IMR-90 (cell line): ENCODE data around the gene ITGB1. TPM values are rescaled to one million over a fixed set of nuclear protein-coding genes. Genes with fewer than 3 reads are reported as not detected.

Experiments used
- ATAC-seq: fragments of 200-7000 bp; cut with Tn5 transposase; 2 replicates; pipeline ENCODE4 v1.9.1; 2020; ENCODE audit warnings: low read depth, mild to moderate bottlenecking, moderate library complexity
- BruUV-seq: library from RNA; stranded (reverse); fragments of 400-500 nt; replicated peaks from 2 replicates; lab custom pipeline; 2021; lab: Mats Ljungman, UMichigan
- CTCF ChIA-PET: fragments of 300-600 bp; formaldehyde crosslinking; extraction: SDS; loops from one replicate; lab custom pipeline; 2021; ENCODE audit warnings: antibody characterized with exemption; lab: Yijun Ruan, JAX
- POLR2A ChIA-PET: fragments of 300-600 bp; sonication (Branson Sonifier 250); formaldehyde crosslinking; loops from one replicate; lab custom pipeline; 2022; ENCODE audit warnings: antibody characterized with exemption; ENCODE audit not compliant: unreplicated experiment; lab: Charles Lee
- DNase-seq: peaks from one replicate; pipeline ENCODE4 v3.0.0; 2013
- H2AFZ ChIP-seq: replicated peaks from 2 replicates; pipeline ENCODE3; 2013; ENCODE audit warnings: low read length, mild to moderate bottlenecking; ENCODE audit not compliant: poor library complexity
- H2AK5ac ChIP-seq: 2 replicates; pipeline ENCODE4 v1.6.1; 2013; ENCODE audit warnings: low read depth, low read length, inconsistent platforms
- H2AK9ac ChIP-seq: replicated peaks from 2 replicates; pipeline ENCODE3; 2013; ENCODE audit warnings: mild to moderate bottlenecking, low read depth, low read length, moderate library complexity; ENCODE audit not compliant: poor library complexity
- H2BK120ac ChIP-seq: 2 replicates; pipeline ENCODE4 v1.6.1; 2013; ENCODE audit warnings: low read depth, low read length, inconsistent platforms
- H2BK15ac ChIP-seq: 3 replicates; pipeline ENCODE4 v1.6.1; 2013; ENCODE audit warnings: low read depth, low read length, inconsistent platforms
- H2BK20ac ChIP-seq: 2 replicates; pipeline ENCODE4 v1.6.1; 2013; ENCODE audit warnings: low read depth, mild to moderate bottlenecking, inconsistent platforms, low read length, moderate library complexity
- H2BK5ac ChIP-seq: 2 replicates; pipeline ENCODE4 v1.6.1; 2013; ENCODE audit warnings: mild to moderate bottlenecking, low read depth, low read length, inconsistent platforms; ENCODE audit not compliant: poor library complexity, severe bottlenecking
- H3K14ac ChIP-seq: replicated peaks from 2 replicates; pipeline ENCODE4 v1.6.1; 2013; ENCODE audit warnings: low read depth, low read length, inconsistent platforms
- H3K18ac ChIP-seq: 2 replicates; pipeline ENCODE4 v1.6.1; 2013; ENCODE audit warnings: low read depth, low read length, control low read depth
- H3K23ac ChIP-seq: 2 replicates; pipeline ENCODE4 v1.6.1; 2013; ENCODE audit warnings: low read depth, low read length, inconsistent platforms
- H3K27ac ChIP-seq: 2 replicates; pipeline ENCODE4 v1.5.1; 2013; ENCODE audit warnings: mild to moderate bottlenecking, control low read depth, low read length; ENCODE audit not compliant: insufficient read depth
- H3K27me3 ChIP-seq: 2 replicates; pipeline ENCODE4 v1.6.1; 2013; ENCODE audit warnings: low read length; ENCODE audit not compliant: control insufficient read depth, insufficient read depth
- H3K36me3 ChIP-seq: 2 replicates; pipeline ENCODE4 v1.6.1; 2013; ENCODE audit warnings: low read length, mixed read lengths; ENCODE audit not compliant: control insufficient read depth, insufficient read depth
- H3K4ac ChIP-seq: 2 replicates; pipeline ENCODE4 v1.6.1; 2013; ENCODE audit warnings: low read depth, low read length, inconsistent platforms
- H3K4me1 ChIP-seq: 2 replicates; pipeline ENCODE4 v1.6.1; 2013; ENCODE audit warnings: low read length, mixed read lengths; ENCODE audit not compliant: control insufficient read depth, insufficient read depth
- H3K4me2 ChIP-seq: 2 replicates; pipeline ENCODE4 v1.6.1; 2013; ENCODE audit warnings: low read depth, mild to moderate bottlenecking, control low read depth, low read length, moderate library complexity
- H3K4me3 ChIP-seq: 2 replicates; pipeline ENCODE4 v1.5.1; 2013; ENCODE audit warnings: low read depth, mild to moderate bottlenecking, control low read depth, low read length, moderate library complexity; ENCODE audit not compliant: insufficient read depth
- H3K56ac ChIP-seq: 2 replicates; pipeline ENCODE4 v1.6.1; 2013; ENCODE audit warnings: low read length, inconsistent platforms; ENCODE audit not compliant: insufficient read depth; ENCODE audit errors: extremely low read depth
- H3K79me1 ChIP-seq, 2 experiments: 2 replicates each; pipeline ENCODE4 v1.6.1; 2013; ENCODE audit warnings: low read length in 2 of 2, inconsistent platforms in 1 of 2, low read depth in 1 of 2
- H3K9ac ChIP-seq: 2 replicates; pipeline ENCODE4 v1.6.1; 2013; ENCODE audit warnings: low read depth, low read length, control low read depth
- H3K9me1 ChIP-seq: 2 replicates; pipeline ENCODE4 v1.6.1; 2013; ENCODE audit warnings: low read length, inconsistent platforms; ENCODE audit not compliant: insufficient read depth
- H3K9me3 ChIP-seq: 2 replicates; pipeline ENCODE4 v1.6.1; 2013; ENCODE audit warnings: low read length; ENCODE audit not compliant: control insufficient read depth, insufficient read depth
- H4K20me1 ChIP-seq: 2 replicates; pipeline ENCODE4 v1.6.1; 2013; ENCODE audit warnings: low read length, inconsistent platforms; ENCODE audit not compliant: insufficient read depth
- H4K5ac ChIP-seq: 2 replicates; pipeline ENCODE4 v1.6.1; 2013; ENCODE audit warnings: mild to moderate bottlenecking, low read depth, low read length, control low read depth
- H4K8ac ChIP-seq, 2 experiments: 2 replicates each; pipeline ENCODE4 v1.6.1; 2013; ENCODE audit warnings: low read depth in 2 of 2, low read length in 2 of 2, control low read depth in 1 of 2, inconsistent platforms in 1 of 2
- H4K91ac ChIP-seq: 2 replicates; pipeline ENCODE4 v1.6.1; 2013; ENCODE audit warnings: low read depth, low read length, inconsistent platforms; ENCODE audit not compliant: insufficient read depth
- BHLHE40 ChIP-seq: fragments of 150-350 bp; IDR thresholded peaks from 2 replicates; pipeline ENCODE4 v1.6.1; 2016; ENCODE audit warnings: mild to moderate bottlenecking, low read depth, low read length
- CEBPB ChIP-seq: IDR thresholded peaks from 2 replicates; pipeline ENCODE4 v1.6.1; 2012; ENCODE audit warnings: low read depth, low read length, improper control_type of control experiment
- CHD1 ChIP-seq: IDR thresholded peaks from 2 replicates; pipeline ENCODE4 v1.6.1; 2012; ENCODE audit warnings: low read depth, low read length, improper control_type of control experiment
- FOS ChIP-seq: fragments of 150-350 bp; IDR thresholded peaks from 2 replicates; pipeline ENCODE4 v1.6.1; 2016; ENCODE audit warnings: low read depth, low read length
- MAFK ChIP-seq: IDR thresholded peaks from 2 replicates; pipeline ENCODE4 v1.6.1; 2012; ENCODE audit warnings: low read depth, low read length, improper control_type of control experiment
- MAZ ChIP-seq: IDR thresholded peaks from 2 replicates; pipeline ENCODE4 v1.6.1; 2012; ENCODE audit warnings: low read depth, mild to moderate bottlenecking, low read length, improper control_type of control experiment, moderate library complexity, borderline replicate concordance
- MXI1 ChIP-seq: IDR thresholded peaks from 2 replicates; pipeline ENCODE4 v1.6.1; 2012; ENCODE audit warnings: low read depth, mild to moderate bottlenecking, low read length, moderate library complexity, borderline replicate concordance
- NFE2L2 ChIP-seq: fragments of 150-350 bp; IDR thresholded peaks from 2 replicates; pipeline ENCODE4 v1.6.1; 2016; ENCODE audit warnings: low read depth, mild to moderate bottlenecking, low read length
- POLR2A ChIP-seq: IDR thresholded peaks from 2 replicates; pipeline ENCODE4 v1.6.1; 2012; ENCODE audit warnings: mild to moderate bottlenecking, low read depth, low read length
- RAD21 ChIP-seq: IDR thresholded peaks from 2 replicates; pipeline ENCODE4 v1.6.1; 2012; ENCODE audit warnings: low read length, improper control_type of control experiment
- RCOR1 ChIP-seq: IDR thresholded peaks from 2 replicates; pipeline ENCODE4 v1.6.1; 2012; ENCODE audit warnings: mild to moderate bottlenecking, low read length, improper control_type of control experiment; ENCODE audit not compliant: insufficient replicate concordance
- RFX5 ChIP-seq: IDR thresholded peaks from 2 replicates; pipeline ENCODE4 v1.8.0; 2012; ENCODE audit warnings: low read depth, mild to moderate bottlenecking, low read length, moderate library complexity
- SMC3 ChIP-seq: fragments of 150-350 bp; IDR thresholded peaks from 2 replicates; pipeline ENCODE4 v1.6.1; 2016; ENCODE audit warnings: low read depth, mild to moderate bottlenecking, antibody characterized with exemption, low read length, moderate library complexity
- WGBS, 2 experiments: methylation state at CpG; one replicate each; pipeline versions ENCODE4 v1.1.5 to v1.1.7; 2013; ENCODE audit warnings: missing lambda C conversion rate in 2 of 2; ENCODE audit not compliant: insufficient read length in 1 of 2; ENCODE audit errors: extremely low coverage in 2 of 2; 5-methylcytosine and 5-hydroxymethylcytosine counted together
- dilution Hi-C: fragments of 300-500 bp; cut with HindIII; formaldehyde crosslinking; loops from one replicate; pipeline ENCODE4 v1.14.3; 2018; ENCODE audit warnings: low sequenced_read_pairs; ENCODE audit not compliant: unreplicated experiment
- in situ Hi-C: fragments of 300-500 bp; cut with MboI; formaldehyde crosslinking; loops from 3 replicates; pipeline ENCODE4 v1.14.3; 2019; ENCODE audit warnings: low sequenced_read_pairs, inconsistent platforms, mixed read lengths
- intact Hi-C: fragments of 100-400 bp; cut with micrococcal nuclease; formaldehyde crosslinking; loops from 2 replicates; pipeline ENCODE4 v1.10.0; 2022
- polyA plus RNA-seq, 3 experiments: library from polyadenylated mRNA; depleted of rRNA; stranded (reverse); fragments of >200 nt; gene quantifications; 2 replicates each; pipeline ENCODE4 v1.2.3, GENCODE V29; 2012; ENCODE audit warnings: low replicate concordance in 1 of 3
- total RNA-seq: library from RNA; depleted of rRNA; stranded (reverse); fragments of >200 nt; gene quantifications from 2 replicates; pipeline ENCODE4 v1.2.3, GENCODE V29; 2012
- TF ChIP-seq, protein P1 (sequence below): fragments of 150-350 bp; IDR thresholded peaks from 2 replicates; pipeline ENCODE4 v1.6.1; 2017; ENCODE audit warnings: mild to moderate bottlenecking, antibody characterized with exemption, low read length, low read depth
- TF ChIP-seq, protein P2 (sequence below): fragments of 150-350 bp; IDR thresholded peaks from 2 replicates; pipeline ENCODE4 v1.6.1; 2016; ENCODE audit warnings: low read depth, mild to moderate bottlenecking, low read length, moderate library complexity, borderline replicate concordance
- TF ChIP-seq, protein P3 (sequence below): conservative IDR thresholded peaks from 2 replicates; pipeline ENCODE4 v1.5.1; 2012; ENCODE audit warnings: mild to moderate bottlenecking, low read depth, low read length, improper control_type of control experiment

The ITGB1 gene
- total and polyA plus RNA-seq, 2 of the 4 experiments (the other 2 are of a cell fraction), result 1,331 to 2,066 TPM

DNA sequence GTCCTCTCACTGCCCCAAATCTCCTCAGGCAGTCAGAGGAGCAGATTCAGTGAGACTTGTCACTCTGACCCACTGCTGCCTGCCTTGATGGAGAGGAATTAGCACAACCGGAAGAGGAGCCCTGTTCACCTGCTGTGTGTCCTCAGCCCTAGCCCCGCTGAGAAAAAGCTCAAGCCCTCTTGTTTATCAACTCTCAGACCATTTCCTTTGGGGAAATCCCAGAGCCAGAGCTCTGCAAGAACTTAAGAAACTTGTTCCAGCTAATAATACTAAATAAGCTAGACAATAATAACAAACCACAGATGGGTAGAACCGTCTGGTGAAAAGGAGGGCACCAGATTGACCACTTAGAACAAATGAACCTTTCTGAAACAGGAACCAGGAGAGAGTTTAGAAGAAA is 37.7 kb upstream of the ITGB1 start:
- no peak overlapping the region; the same call in 1 of the 2 replicates for H3K18ac ChIP-seq
- no peak for TF ChIP-seq NFE2L2
- TF ChIP-seq, protein P1, sequence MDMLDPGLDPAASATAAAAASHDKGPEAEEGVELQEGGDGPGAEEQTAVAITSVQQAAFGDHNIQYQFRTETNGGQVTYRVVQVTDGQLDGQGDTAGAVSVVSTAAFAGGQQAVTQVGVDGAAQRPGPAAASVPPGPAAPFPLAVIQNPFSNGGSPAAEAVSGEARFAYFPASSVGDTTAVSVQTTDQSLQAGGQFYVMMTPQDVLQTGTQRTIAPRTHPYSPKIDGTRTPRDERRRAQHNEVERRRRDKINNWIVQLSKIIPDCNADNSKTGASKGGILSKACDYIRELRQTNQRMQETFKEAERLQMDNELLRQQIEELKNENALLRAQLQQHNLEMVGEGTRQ, result no peak
- TF ChIP-seq MAFK, result no peak
- no peak for TF ChIP-seq CHD1
- no peak for TF ChIP-seq MAZ
- no peak for TF ChIP-seq RCOR1
- no peak for TF ChIP-seq MXI1
- TF ChIP-seq RFX5, result no peak
- TF ChIP-seq, protein P2, sequence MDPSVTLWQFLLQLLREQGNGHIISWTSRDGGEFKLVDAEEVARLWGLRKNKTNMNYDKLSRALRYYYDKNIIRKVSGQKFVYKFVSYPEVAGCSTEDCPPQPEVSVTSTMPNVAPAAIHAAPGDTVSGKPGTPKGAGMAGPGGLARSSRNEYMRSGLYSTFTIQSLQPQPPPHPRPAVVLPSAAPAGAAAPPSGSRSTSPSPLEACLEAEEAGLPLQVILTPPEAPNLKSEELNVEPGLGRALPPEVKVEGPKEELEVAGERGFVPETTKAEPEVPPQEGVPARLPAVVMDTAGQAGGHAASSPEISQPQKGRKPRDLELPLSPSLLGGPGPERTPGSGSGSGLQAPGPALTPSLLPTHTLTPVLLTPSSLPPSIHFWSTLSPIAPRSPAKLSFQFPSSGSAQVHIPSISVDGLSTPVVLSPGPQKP, result no peak
- TF ChIP-seq FOS, result no peak
- no peak for TF ChIP-seq BHLHE40
- no peak for TF ChIP-seq SMC3
- no peak for TF ChIP-seq CEBPB
- TF ChIP-seq, protein P3, sequence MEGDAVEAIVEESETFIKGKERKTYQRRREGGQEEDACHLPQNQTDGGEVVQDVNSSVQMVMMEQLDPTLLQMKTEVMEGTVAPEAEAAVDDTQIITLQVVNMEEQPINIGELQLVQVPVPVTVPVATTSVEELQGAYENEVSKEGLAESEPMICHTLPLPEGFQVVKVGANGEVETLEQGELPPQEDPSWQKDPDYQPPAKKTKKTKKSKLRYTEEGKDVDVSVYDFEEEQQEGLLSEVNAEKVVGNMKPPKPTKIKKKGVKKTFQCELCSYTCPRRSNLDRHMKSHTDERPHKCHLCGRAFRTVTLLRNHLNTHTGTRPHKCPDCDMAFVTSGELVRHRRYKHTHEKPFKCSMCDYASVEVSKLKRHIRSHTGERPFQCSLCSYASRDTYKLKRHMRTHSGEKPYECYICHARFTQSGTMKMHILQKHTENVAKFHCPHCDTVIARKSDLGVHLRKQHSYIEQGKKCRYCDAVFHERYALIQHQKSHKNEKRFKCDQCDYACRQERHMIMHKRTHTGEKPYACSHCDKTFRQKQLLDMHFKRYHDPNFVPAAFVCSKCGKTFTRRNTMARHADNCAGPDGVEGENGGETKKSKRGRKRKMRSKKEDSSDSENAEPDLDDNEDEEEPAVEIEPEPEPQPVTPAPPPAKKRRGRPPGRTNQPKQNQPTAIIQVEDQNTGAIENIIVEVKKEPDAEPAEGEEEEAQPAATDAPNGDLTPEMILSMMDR, result no peak
- no peak for TF ChIP-seq RAD21
- TF ChIP-seq POLR2A, result no peak
- POLR2A ChIA-PET, result no interaction called here
- H3K9me1 ChIP-seq, result 0 out of 2 replicates have a peak, but pooled peaks cover 4% of the 10 kb centered on the region
- H2BK120ac ChIP-seq, result no peak overlapping the region
- WGBS, 2 experiments, result no CpG with 5 or more reads among the region's 3 CpGs
- no peak overlapping the region for H4K5ac ChIP-seq
- DNase-seq, result peak; percentile 44
- peaks cover 5 to 12% of the 10 kb centered on the region in 2 experiments; a peak in 2 of 4 replicates for H3K79me1 ChIP-seq
- intact Hi-C loops (no loop called here), dilution Hi-C loops (no loop called here), in situ Hi-C loops (no loop called here)
- H3K27me3 ChIP-seq, result no peaks in the 10 kb centered on the region
- H3K4me1 ChIP-seq, result peaks cover 6% of the 10 kb centered on the region
- peak overlapping the region; percentile 62; the same call in 1 of the 3 replicates for H2BK15ac ChIP-seq
- no TSS peak for BruUV-seq
- no peaks in the 10 kb centered on the region for H4K20me1 ChIP-seq
- peak overlapping the region; percentile 45 for H2AFZ ChIP-seq
- H3K9me3 ChIP-seq, result peaks cover 3% of the 10 kb centered on the region
- no peak overlapping the region for H3K4me2 ChIP-seq
- H2BK20ac ChIP-seq, result no peak overlapping the region
- CTCF ChIA-PET, result interaction anchor here (0.6 kb wide), 1 partner anchor 301 kb away, joined by 4 read pairs; no protein-coding TSS in a partner anchor
- H3K9ac ChIP-seq, result no peak overlapping the region
- ATAC-seq, result no peak
- H3K23ac ChIP-seq, result no peak overlapping the region
- 0 out of 2 replicates have a peak overlapping the region, but pooled peaks have one; percentile 30 for H3K14ac ChIP-seq
- no peaks in the 10 kb centered on the region for H3K36me3 ChIP-seq
- peak overlapping the region; percentile 70; the same call in 1 of the 2 replicates for H2AK5ac ChIP-seq
- H2AK9ac ChIP-seq, result no peak overlapping the region
- no peak overlapping the region for H3K4me3 ChIP-seq
- H4K91ac ChIP-seq, result no peak overlapping the region
- H2BK5ac ChIP-seq, result no peak overlapping the region
- no peak overlapping the region for H3K27ac ChIP-seq
- no peak overlapping the region for H3K56ac ChIP-seq
- no peak overlapping the region for H4K8ac ChIP-seq
- peak overlapping the region; percentile 23; the same call in 1 of the 2 replicates for H3K4ac ChIP-seq
